ENCODE results near the gene TMEM156. TPM values are rescaled to one million over a fixed set of nuclear protein-coding genes. Genes with fewer than 3 reads are reported as not detected.

Gene TMEM156
- total and polyA plus RNA-seq, 4 donors, result 0.58 to 0.70 (median 0.64) TPM

DNA sequence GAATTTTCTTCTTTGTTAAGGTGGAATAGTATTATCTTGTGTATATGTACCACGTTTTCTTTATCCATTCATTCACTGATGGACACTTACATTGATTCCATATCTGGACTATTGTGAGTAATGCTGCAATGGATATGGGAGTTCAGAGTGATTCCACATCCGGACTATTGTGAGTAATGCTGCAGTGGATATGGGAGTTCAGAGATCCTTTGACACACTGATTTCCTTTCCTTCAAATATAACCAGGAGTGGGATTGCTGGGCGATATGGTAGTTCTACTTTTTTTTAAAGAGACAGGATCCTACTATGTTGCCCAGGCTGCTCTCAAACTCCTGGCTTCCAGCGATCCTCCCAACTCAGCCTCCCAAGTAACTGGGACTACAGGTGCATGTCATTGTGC is 12.1 kb downstream of the TMEM156 start:
- 73% methylated on average over 4 of the region's 4 CpGs for WGBS
- H3K4me1 ChIP-seq (ENCODE audit: control insufficient read depth in 4 of 4, insufficient read depth in 4 of 4, low read length in 3 of 4), result no peaks in the 10 kb centered on the region
- H3K36me3 ChIP-seq (ENCODE audit: control insufficient read depth in 4 of 4, insufficient read depth in 3 of 4, low read depth in 1 of 4, low read length in 3 of 4), result no peaks in the 10 kb centered on the region
- peaks cover 0 to 2% (median 0%) of the 10 kb centered on the region in 4 donors for H3K9me3 ChIP-seq (ENCODE audit: control insufficient read depth in 4 of 4, low read length in 3 of 4)
- no peak overlapping the region for H3K9ac ChIP-seq (ENCODE audit: low read depth in 1 of 2, low read length in 2 of 2)
- no peaks in the 10 kb centered on the region for H3K27me3 ChIP-seq (ENCODE audit: control insufficient read depth in 4 of 4, insufficient read depth in 4 of 4, low read length in 3 of 4)
- H3K27ac ChIP-seq (ENCODE audit: low read depth in 1 of 2, low read length in 2 of 2), result no peak overlapping the region
- no peak for TF ChIP-seq SP1 (IDR thresholded peaks at IDR 0.05)
- no peak for TF ChIP-seq HNF4G (IDR thresholded peaks at IDR 0.05)
- no peak for TF ChIP-seq JUND (IDR thresholded peaks at IDR 0.05)
- TF ChIP-seq, protein P1, sequence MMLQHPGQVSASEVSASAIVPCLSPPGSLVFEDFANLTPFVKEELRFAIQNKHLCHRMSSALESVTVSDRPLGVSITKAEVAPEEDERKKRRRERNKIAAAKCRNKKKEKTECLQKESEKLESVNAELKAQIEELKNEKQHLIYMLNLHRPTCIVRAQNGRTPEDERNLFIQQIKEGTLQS (IDR thresholded peaks at IDR 0.05), result no peak
- no peak for TF ChIP-seq GABPA (IDR thresholded peaks at IDR 0.05 in 1 of 2, conservative IDR thresholded peaks at IDR 0.05 in 1 of 2)
- TF ChIP-seq, protein P2, sequence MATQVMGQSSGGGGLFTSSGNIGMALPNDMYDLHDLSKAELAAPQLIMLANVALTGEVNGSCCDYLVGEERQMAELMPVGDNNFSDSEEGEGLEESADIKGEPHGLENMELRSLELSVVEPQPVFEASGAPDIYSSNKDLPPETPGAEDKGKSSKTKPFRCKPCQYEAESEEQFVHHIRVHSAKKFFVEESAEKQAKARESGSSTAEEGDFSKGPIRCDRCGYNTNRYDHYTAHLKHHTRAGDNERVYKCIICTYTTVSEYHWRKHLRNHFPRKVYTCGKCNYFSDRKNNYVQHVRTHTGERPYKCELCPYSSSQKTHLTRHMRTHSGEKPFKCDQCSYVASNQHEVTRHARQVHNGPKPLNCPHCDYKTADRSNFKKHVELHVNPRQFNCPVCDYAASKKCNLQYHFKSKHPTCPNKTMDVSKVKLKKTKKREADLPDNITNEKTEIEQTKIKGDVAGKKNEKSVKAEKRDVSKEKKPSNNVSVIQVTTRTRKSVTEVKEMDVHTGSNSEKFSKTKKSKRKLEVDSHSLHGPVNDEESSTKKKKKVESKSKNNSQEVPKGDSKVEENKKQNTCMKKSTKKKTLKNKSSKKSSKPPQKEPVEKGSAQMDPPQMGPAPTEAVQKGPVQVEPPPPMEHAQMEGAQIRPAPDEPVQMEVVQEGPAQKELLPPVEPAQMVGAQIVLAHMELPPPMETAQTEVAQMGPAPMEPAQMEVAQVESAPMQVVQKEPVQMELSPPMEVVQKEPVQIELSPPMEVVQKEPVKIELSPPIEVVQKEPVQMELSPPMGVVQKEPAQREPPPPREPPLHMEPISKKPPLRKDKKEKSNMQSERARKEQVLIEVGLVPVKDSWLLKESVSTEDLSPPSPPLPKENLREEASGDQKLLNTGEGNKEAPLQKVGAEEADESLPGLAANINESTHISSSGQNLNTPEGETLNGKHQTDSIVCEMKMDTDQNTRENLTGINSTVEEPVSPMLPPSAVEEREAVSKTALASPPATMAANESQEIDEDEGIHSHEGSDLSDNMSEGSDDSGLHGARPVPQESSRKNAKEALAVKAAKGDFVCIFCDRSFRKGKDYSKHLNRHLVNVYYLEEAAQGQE (IDR thresholded peaks at IDR 0.05), result no peak
- no peak for TF ChIP-seq FOXA2 (IDR thresholded peaks at IDR 0.05)
- TF ChIP-seq, protein P3, sequence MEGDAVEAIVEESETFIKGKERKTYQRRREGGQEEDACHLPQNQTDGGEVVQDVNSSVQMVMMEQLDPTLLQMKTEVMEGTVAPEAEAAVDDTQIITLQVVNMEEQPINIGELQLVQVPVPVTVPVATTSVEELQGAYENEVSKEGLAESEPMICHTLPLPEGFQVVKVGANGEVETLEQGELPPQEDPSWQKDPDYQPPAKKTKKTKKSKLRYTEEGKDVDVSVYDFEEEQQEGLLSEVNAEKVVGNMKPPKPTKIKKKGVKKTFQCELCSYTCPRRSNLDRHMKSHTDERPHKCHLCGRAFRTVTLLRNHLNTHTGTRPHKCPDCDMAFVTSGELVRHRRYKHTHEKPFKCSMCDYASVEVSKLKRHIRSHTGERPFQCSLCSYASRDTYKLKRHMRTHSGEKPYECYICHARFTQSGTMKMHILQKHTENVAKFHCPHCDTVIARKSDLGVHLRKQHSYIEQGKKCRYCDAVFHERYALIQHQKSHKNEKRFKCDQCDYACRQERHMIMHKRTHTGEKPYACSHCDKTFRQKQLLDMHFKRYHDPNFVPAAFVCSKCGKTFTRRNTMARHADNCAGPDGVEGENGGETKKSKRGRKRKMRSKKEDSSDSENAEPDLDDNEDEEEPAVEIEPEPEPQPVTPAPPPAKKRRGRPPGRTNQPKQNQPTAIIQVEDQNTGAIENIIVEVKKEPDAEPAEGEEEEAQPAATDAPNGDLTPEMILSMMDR (IDR thresholded peaks at IDR 0.05; ENCODE audit: low read depth, low read length, missing input control), result no peak
- TF ChIP-seq TAF1 (conservative IDR thresholded peaks at IDR 0.05), result no peak
- TF ChIP-seq RAD21 (IDR thresholded peaks at IDR 0.05), result no peak
- TF ChIP-seq, protein P4, sequence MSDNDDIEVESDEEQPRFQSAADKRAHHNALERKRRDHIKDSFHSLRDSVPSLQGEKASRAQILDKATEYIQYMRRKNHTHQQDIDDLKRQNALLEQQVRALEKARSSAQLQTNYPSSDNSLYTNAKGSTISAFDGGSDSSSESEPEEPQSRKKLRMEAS (IDR thresholded peaks at IDR 0.05), result no peak
- TF ChIP-seq RXRA (IDR thresholded peaks at IDR 0.05), result no peak
- TF ChIP-seq, protein P5, sequence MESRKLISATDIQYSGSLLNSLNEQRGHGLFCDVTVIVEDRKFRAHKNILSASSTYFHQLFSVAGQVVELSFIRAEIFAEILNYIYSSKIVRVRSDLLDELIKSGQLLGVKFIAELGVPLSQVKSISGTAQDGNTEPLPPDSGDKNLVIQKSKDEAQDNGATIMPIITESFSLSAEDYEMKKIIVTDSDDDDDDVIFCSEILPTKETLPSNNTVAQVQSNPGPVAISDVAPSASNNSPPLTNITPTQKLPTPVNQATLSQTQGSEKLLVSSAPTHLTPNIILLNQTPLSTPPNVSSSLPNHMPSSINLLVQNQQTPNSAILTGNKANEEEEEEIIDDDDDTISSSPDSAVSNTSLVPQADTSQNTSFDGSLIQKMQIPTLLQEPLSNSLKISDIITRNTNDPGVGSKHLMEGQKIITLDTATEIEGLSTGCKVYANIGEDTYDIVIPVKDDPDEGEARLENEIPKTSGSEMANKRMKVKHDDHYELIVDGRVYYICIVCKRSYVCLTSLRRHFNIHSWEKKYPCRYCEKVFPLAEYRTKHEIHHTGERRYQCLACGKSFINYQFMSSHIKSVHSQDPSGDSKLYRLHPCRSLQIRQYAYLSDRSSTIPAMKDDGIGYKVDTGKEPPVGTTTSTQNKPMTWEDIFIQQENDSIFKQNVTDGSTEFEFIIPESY (IDR thresholded peaks at IDR 0.05), result no peak
- H3K4me3 ChIP-seq (ENCODE audit: low read depth in 1 of 3, low read length in 3 of 3), result no peak overlapping the region
- DNase-seq (ENCODE audit: low spot score), result no peak

DNA sequence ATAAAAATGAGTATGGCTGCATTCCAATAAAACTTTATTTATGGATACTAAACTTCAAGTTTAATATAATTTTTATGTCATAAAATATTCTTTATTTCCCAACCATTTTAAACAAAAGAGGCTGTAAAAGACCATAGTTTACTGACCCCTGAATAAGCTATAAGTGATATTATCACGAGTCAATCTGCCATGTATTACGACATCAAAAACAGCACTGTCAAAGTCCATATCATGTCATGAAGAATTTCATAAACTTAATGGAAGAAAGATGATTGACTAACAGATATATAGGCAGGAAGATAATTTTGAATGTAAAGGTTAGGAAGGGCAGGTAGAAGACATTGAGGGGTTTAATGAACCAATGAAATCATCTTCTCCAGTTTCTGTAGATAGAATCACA is 18.2 kb downstream of the TMEM156 start:
- WGBS, result 67% methylated on average over 2 of the region's 2 CpGs

More for the DNA sequence above, 18.2 kb downstream of the TMEM156 start:
- Histone ChIP-seq H3K27ac (ENCODE audit: low read depth in 1 of 2, low read length in 2 of 2) (no peak overlapping the region), H3K9ac (ENCODE audit: low read depth in 1 of 2, low read length in 2 of 2) (no peak overlapping the region), H3K36me3 (ENCODE audit: control insufficient read depth in 4 of 4, insufficient read depth in 3 of 4, low read depth in 1 of 4, low read length in 3 of 4) (no peaks in the 10 kb centered on the region), H3K9me3 (ENCODE audit: control insufficient read depth in 4 of 4, low read length in 3 of 4) (peaks cover 0 to 2% (median 0%) of the 10 kb centered on the region in 4 donors), H3K27me3 (ENCODE audit: control insufficient read depth in 4 of 4, insufficient read depth in 4 of 4, low read length in 3 of 4) (no peaks in the 10 kb centered on the region), H3K4me3 (ENCODE audit: low read depth in 1 of 3, low read length in 3 of 3) (no peak overlapping the region), H3K4me1 (ENCODE audit: control insufficient read depth in 4 of 4, insufficient read depth in 4 of 4, low read length in 3 of 4) (no peaks in the 10 kb centered on the region)
- no peak for DNase-seq (ENCODE audit: low spot score)
- TF ChIP-seq NR2F2 (IDR thresholded peaks at IDR 0.05) (no peak), EGR1 (IDR thresholded peaks at IDR 0.05; ENCODE audit: low read depth in 2 of 2) (no peak), FOXA2 (IDR thresholded peaks at IDR 0.05) (no peak), HNF4G (IDR thresholded peaks at IDR 0.05) (no peak), GABPA (IDR thresholded peaks at IDR 0.05 in 1 of 2, conservative IDR thresholded peaks at IDR 0.05 in 1 of 2) (no peak), SP1 (IDR thresholded peaks at IDR 0.05) (no peak), HNF4A (conservative IDR thresholded peaks at IDR 0.05) (no peak), RXRA (IDR thresholded peaks at IDR 0.05) (no peak), RAD21 (IDR thresholded peaks at IDR 0.05) (no peak), YY1 (IDR thresholded peaks at IDR 0.05) (no peak), JUND (IDR thresholded peaks at IDR 0.05) (no peak), TAF1 (conservative IDR thresholded peaks at IDR 0.05) (no peak)
- TF ChIP-seq, protein P3 (IDR thresholded peaks at IDR 0.05; ENCODE audit: low read depth, low read length, missing input control), result no peak
- TF ChIP-seq, protein P1 (IDR thresholded peaks at IDR 0.05), result no peak
- TF ChIP-seq, protein P2 (IDR thresholded peaks at IDR 0.05), result no peak
